Muscle layer of colon (tissue), 2 donors: ENCODE data around the gene ZNF564.

Source experiments
- H3K27ac ChIP-seq: one replicate; pipeline ENCODE4 v1.7.0; 2013; ENCODE audit warnings: low read depth, mild to moderate bottlenecking, low read length, moderate library complexity
- H3K27me3 ChIP-seq, 2 donors: one replicate each; pipeline ENCODE4 v1.7.0; 2013; ENCODE audit warnings: low read length in 2 of 2, mild to moderate bottlenecking in 2 of 2; ENCODE audit not compliant: insufficient read depth in 2 of 2, control insufficient read depth in 1 of 2
- H3K36me3 ChIP-seq: one replicate; pipeline ENCODE4 v1.7.0; 2013; ENCODE audit warnings: mild to moderate bottlenecking, low read length; ENCODE audit not compliant: insufficient read depth
- H3K4me1 ChIP-seq: one replicate; pipeline ENCODE4 v1.7.0; 2013; ENCODE audit warnings: mild to moderate bottlenecking, low read length; ENCODE audit not compliant: insufficient read depth
- H3K4me3 ChIP-seq, 2 donors: one replicate each; pipeline ENCODE4 v1.7.0; 2013; ENCODE audit warnings: low read length in 2 of 2, low read depth in 1 of 2, mild to moderate bottlenecking in 1 of 2, moderate library complexity in 1 of 2
- H3K9ac ChIP-seq: one replicate; pipeline ENCODE4 v1.7.0; 2013; ENCODE audit warnings: low read length
- H3K9me3 ChIP-seq: one replicate; pipeline ENCODE4 v1.7.0; 2013; ENCODE audit warnings: mild to moderate bottlenecking, low read length
- donor health status: abdominal sarcoma.
- donor health status: Adenocarcinoma of cecum.

Gene ZNF564

GRCh38 chr19:12478234-12478941 is 72.9 kb downstream of the ZNF564 start:
- Histone ChIP-seq H3K9me3 (no peaks in the 10 kb centered on the region), H3K4me1 (peaks cover 4% of the 10 kb centered on the region), H3K4me3 (no peak overlapping the region), H3K36me3 (no peaks in the 10 kb centered on the region), H3K27me3 (no peaks in the 10 kb centered on the region), H3K9ac (no peak overlapping the region), H3K27ac (no peak overlapping the region)
